ENCODE results near the gene GPR89A. TPM values are rescaled to one million over a fixed set of nuclear protein-coding genes. Genes with fewer than 3 reads are reported as not detected.

The GPR89A gene
- polyA plus RNA-seq, 3 donors: 7.2 to 8.1 (median 8.1) TPM

GRCh38 chr1:145711213-145711651 is 103.4 kb downstream of the GPR89A start:
- TF ChIP-seq, protein P1, sequence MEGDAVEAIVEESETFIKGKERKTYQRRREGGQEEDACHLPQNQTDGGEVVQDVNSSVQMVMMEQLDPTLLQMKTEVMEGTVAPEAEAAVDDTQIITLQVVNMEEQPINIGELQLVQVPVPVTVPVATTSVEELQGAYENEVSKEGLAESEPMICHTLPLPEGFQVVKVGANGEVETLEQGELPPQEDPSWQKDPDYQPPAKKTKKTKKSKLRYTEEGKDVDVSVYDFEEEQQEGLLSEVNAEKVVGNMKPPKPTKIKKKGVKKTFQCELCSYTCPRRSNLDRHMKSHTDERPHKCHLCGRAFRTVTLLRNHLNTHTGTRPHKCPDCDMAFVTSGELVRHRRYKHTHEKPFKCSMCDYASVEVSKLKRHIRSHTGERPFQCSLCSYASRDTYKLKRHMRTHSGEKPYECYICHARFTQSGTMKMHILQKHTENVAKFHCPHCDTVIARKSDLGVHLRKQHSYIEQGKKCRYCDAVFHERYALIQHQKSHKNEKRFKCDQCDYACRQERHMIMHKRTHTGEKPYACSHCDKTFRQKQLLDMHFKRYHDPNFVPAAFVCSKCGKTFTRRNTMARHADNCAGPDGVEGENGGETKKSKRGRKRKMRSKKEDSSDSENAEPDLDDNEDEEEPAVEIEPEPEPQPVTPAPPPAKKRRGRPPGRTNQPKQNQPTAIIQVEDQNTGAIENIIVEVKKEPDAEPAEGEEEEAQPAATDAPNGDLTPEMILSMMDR (IDR thresholded peaks at IDR 0.05): no peak
- no peaks in the 10 kb centered on the region for H3K9me3 ChIP-seq (replicated peaks in 1 of 2; ENCODE audit: control insufficient read depth in 1 of 2, insufficient read depth in 1 of 2, low read length in 2 of 2)
- H3K9ac ChIP-seq (ENCODE audit: insufficient read depth, low read length, poor library complexity, severe bottlenecking): no peak overlapping the region
- Mint-ChIP-seq H3K9me3 (peaks cover 0 to 2% (median 0%) of the 10 kb centered on the region in 7 donors), H3K27ac (peak overlapping the region in 1 of 7 donors; percentile 38), H3K36me3 (no peaks in the 10 kb centered on the region), H3K4me3 (no peak overlapping the region), H3K4me1 (no peaks in the 10 kb centered on the region), H3K27me3 (ENCODE audit: low read depth in 3 of 3) (peaks cover 0 to 4% (median 3%) of the 10 kb centered on the region in 3 donors)
- H3K27me3 ChIP-seq (ENCODE audit: control insufficient read depth in 2 of 2, insufficient read depth in 2 of 2, low read length in 2 of 2): no peaks in the 10 kb centered on the region
- H2AFZ ChIP-seq (ENCODE audit: insufficient read depth, low read depth, low read length, poor library complexity, severe bottlenecking): no peak overlapping the region
- no peaks in the 10 kb centered on the region for H3K36me3 ChIP-seq (replicated peaks in 1 of 2; ENCODE audit: control insufficient read depth in 1 of 2, insufficient read depth in 2 of 2, low read length in 2 of 2)
- no peaks in the 10 kb centered on the region for H3K4me1 ChIP-seq (ENCODE audit: control insufficient read depth in 1 of 2, insufficient read depth in 2 of 2, low read length in 2 of 2)
- no peak for DNase-seq
- no peaks in the 10 kb centered on the region for H3K79me2 ChIP-seq (ENCODE audit: insufficient read depth, low read length)
- no peak overlapping the region for H3K4me2 ChIP-seq (replicated peaks; ENCODE audit: extremely low read depth, low read length, poor library complexity, severe bottlenecking)
- H4K20me1 ChIP-seq (ENCODE audit: insufficient read depth, low read length): no peaks in the 10 kb centered on the region
- 82% methylated on average over 1 of the region's 3 CpGs for WGBS (ENCODE audit: insufficient coverage)
- H3K4me3 ChIP-seq (replicated peaks in 1 of 3; ENCODE audit: low read depth in 2 of 3, low read length in 3 of 3): no peak overlapping the region
- intact Hi-C loops (cut with micrococcal nuclease): no loop called here
- no peak overlapping the region for H3K27ac ChIP-seq (ENCODE audit: low read depth in 1 of 2, low read length in 2 of 2)

- 98% methylated on average over 4 of the region's 6 CpGs for WGBS (ENCODE audit: insufficient coverage)
- Histone ChIP-seq H3K4me1 (ENCODE audit: control insufficient read depth in 1 of 2, insufficient read depth in 2 of 2, low read length in 2 of 2) (no peaks in the 10 kb centered on the region), H4K20me1 (ENCODE audit: insufficient read depth, low read length) (no peaks in the 10 kb centered on the region), H3K27me3 (ENCODE audit: control insufficient read depth in 2 of 2, insufficient read depth in 2 of 2, low read length in 2 of 2) (no peaks in the 10 kb centered on the region), H3K27ac (ENCODE audit: low read depth in 1 of 2, low read length in 2 of 2) (no peak overlapping the region), H3K79me2 (ENCODE audit: insufficient read depth, low read length) (no peaks in the 10 kb centered on the region), H3K9me3 (replicated peaks in 1 of 2; ENCODE audit: control insufficient read depth in 1 of 2, insufficient read depth in 1 of 2, low read length in 2 of 2) (no peaks in the 10 kb centered on the region), H2AFZ (ENCODE audit: insufficient read depth, low read depth, low read length, poor library complexity, severe bottlenecking) (no peak overlapping the region), H3K36me3 (replicated peaks in 1 of 2; ENCODE audit: control insufficient read depth in 1 of 2, insufficient read depth in 2 of 2, low read length in 2 of 2) (no peaks in the 10 kb centered on the region), H3K4me2 (replicated peaks; ENCODE audit: extremely low read depth, low read length, poor library complexity, severe bottlenecking) (no peak overlapping the region), H3K9ac (ENCODE audit: insufficient read depth, low read length, poor library complexity, severe bottlenecking) (no peak overlapping the region), H3K4me3 (replicated peaks in 1 of 3; ENCODE audit: low read depth in 2 of 3, low read length in 3 of 3) (no peak overlapping the region)
- Mint-ChIP-seq H3K4me1 (no peaks in the 10 kb centered on the region), H3K36me3 (no peaks in the 10 kb centered on the region), H3K27me3 (ENCODE audit: low read depth in 3 of 3) (peaks cover 0 to 10% (median 5%) of the 10 kb centered on the region in 3 donors), H3K4me3 (no peak overlapping the region), H3K27ac (no peak overlapping the region), H3K9me3 (peaks cover 0 to 2% (median 0%) of the 10 kb centered on the region in 7 donors)
- intact Hi-C loops (cut with micrococcal nuclease): no loop called here
- DNase-seq: no peak
- TF ChIP-seq, protein P1 (IDR thresholded peaks at IDR 0.05): no peak
Measured at GRCh38 chr1:145714524-145715111, 106.8 kb downstream of the GPR89A start.
